Right lobe of liver (tissue), 4 donors: ENCODE results near the gene TBC1D12.

Experiments used
- POLR2A ChIP-seq: fragments of 450-650 bp; IDR thresholded peaks from one replicate; pipeline ENCODE4 v1.6.1; 2017; ENCODE audit warnings: antibody characterized with exemption, mild to moderate bottlenecking
- TF ChIP-seq, protein P1 (sequence below), 4 donors: fragments of 200-600 bp in 3 of 4; fragments of 450-650 bp in 1 of 4; IDR thresholded peaks; one replicate each; pipeline versions ENCODE4 v1.5.1 to v1.8.0; 2016 to 2022; ENCODE audit warnings: antibody characterized with exemption in 4 of 4, mild to moderate bottlenecking in 2 of 4
- donor health status: DM: no; HTN: no; CAD: no.
- donor health status: DM: no; HTN: no; CAD: no.
- donor health status: DM: no; HTN: yes; CAD: no.

GRCh38 chr10:94432443-94432842 is 30.1 kb downstream of the TBC1D12 start:
- no peak for TF ChIP-seq POLR2A
- TF ChIP-seq, protein P1, sequence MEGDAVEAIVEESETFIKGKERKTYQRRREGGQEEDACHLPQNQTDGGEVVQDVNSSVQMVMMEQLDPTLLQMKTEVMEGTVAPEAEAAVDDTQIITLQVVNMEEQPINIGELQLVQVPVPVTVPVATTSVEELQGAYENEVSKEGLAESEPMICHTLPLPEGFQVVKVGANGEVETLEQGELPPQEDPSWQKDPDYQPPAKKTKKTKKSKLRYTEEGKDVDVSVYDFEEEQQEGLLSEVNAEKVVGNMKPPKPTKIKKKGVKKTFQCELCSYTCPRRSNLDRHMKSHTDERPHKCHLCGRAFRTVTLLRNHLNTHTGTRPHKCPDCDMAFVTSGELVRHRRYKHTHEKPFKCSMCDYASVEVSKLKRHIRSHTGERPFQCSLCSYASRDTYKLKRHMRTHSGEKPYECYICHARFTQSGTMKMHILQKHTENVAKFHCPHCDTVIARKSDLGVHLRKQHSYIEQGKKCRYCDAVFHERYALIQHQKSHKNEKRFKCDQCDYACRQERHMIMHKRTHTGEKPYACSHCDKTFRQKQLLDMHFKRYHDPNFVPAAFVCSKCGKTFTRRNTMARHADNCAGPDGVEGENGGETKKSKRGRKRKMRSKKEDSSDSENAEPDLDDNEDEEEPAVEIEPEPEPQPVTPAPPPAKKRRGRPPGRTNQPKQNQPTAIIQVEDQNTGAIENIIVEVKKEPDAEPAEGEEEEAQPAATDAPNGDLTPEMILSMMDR (IDR thresholded peaks at IDR 0.05): no peak
